ENCODE measurements around the gene EHD4.

EHD4 gene

DNA sequence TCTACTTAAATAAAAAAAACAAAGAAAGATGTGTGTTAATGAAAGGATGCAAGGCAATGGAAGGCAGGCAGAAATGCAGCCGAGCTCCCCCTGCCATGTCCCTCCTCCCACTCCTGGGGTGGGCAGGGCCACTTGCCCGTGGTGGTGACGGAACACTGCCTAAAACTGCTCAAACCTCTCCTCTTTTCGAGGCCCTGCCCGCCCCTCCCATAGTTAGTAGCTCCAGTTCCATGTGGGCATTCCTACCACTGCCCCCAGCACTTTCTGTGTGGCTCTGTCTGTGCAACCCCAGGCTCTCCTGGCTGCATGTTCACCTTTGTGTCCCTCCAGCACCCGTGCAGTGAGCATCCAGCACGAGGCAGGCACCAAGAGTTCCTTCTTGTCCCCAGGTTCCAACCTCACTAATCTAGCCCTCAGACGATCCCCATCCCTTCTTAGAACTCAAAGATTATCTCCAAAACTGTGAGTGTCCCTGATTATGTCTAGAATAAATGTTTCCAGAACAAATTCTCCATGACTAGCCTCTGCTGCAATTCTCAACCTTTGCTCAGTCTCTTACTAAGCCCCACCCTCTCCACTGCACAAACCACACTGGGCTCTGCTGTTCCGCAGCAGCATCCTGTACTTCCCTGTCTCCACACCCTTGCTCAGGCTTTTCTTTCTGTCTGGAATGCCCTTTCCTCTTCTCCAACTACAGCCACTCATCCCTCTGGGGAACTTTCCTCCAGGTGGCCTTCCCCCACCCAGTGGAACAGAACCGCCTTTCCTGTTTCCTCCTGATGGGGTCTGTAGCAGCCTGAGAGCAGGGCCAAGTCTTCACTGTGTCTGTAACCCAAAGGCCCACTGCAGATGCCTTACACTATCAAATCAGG, 45.9 kb downstream of the EHD4 start:
- Histone ChIP-seq H3K79me2 (ENCODE audit: low read length) (no peaks in the 10 kb centered on the region), H3K4me2 (ENCODE audit: low read length) (no peak overlapping the region), H3K9ac (ENCODE audit: low read length) (no peak overlapping the region), H3K36me3 (replicated peaks; ENCODE audit: low read depth, low read length) (peaks cover 32% of the 10 kb centered on the region), H3K27ac (ENCODE audit: low read length) (no peak overlapping the region), H2AFZ (ENCODE audit: low read depth, low read length) (no peak overlapping the region), H3K9me3 (ENCODE audit: insufficient read depth, low read length) (peaks cover 3% of the 10 kb centered on the region; the same call in 1 of the 2 replicates), H3K4me1 (ENCODE audit: low read length) (peaks cover 66% of the 10 kb centered on the region), H3K27me3 (ENCODE audit: low read depth, low read length) (no peaks in the 10 kb centered on the region), H4K20me1 (ENCODE audit: insufficient read depth, low read length) (peaks cover 50% of the 10 kb centered on the region), H3K4me3 (ENCODE audit: low read length) (no peak overlapping the region)
- TF ChIP-seq, protein P1, sequence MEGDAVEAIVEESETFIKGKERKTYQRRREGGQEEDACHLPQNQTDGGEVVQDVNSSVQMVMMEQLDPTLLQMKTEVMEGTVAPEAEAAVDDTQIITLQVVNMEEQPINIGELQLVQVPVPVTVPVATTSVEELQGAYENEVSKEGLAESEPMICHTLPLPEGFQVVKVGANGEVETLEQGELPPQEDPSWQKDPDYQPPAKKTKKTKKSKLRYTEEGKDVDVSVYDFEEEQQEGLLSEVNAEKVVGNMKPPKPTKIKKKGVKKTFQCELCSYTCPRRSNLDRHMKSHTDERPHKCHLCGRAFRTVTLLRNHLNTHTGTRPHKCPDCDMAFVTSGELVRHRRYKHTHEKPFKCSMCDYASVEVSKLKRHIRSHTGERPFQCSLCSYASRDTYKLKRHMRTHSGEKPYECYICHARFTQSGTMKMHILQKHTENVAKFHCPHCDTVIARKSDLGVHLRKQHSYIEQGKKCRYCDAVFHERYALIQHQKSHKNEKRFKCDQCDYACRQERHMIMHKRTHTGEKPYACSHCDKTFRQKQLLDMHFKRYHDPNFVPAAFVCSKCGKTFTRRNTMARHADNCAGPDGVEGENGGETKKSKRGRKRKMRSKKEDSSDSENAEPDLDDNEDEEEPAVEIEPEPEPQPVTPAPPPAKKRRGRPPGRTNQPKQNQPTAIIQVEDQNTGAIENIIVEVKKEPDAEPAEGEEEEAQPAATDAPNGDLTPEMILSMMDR (IDR thresholded peaks at IDR 0.05; ENCODE audit: low read depth, low read length), result no peak
- TF ChIP-seq EZH2phosphoT487 (IDR thresholded peaks at IDR 0.05; ENCODE audit: low read depth), result no peak

DNA sequence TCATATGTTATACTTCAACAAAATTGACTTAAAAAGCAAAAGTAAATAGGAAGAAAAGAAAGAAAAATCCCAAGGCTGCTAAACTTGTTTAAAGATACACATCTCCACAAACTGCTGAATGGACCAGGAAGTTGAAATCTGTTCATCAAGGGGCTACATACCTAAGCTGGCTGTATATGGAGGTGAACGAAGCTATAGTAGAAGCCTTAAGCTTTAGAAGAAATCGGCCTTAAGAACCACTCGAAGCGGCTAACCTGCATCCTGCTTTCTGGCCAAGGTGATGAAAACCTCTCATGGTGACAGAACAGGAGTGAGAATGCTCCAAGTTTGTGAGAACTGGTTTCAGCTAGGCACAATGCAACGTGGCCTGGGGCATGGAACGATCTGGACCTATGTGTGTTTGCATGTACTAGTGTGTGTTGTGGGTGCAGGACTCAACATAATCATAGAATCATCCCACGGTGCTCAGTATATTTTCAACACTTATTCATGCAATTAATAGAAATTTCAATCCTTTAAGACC, 47.2 kb downstream of the EHD4 start:
- H2AFZ ChIP-seq (ENCODE audit: low read depth, low read length), result no peak overlapping the region
- TF ChIP-seq, protein P1 (IDR thresholded peaks at IDR 0.05; ENCODE audit: low read depth, low read length), result no peak
- H3K4me2 ChIP-seq (ENCODE audit: low read length), result no peak overlapping the region
- H3K4me1 ChIP-seq (ENCODE audit: low read length), result peaks cover 57% of the 10 kb centered on the region
- peaks cover 31% of the 10 kb centered on the region for H3K36me3 ChIP-seq (replicated peaks; ENCODE audit: low read depth, low read length)
- peaks cover 43% of the 10 kb centered on the region for H4K20me1 ChIP-seq (ENCODE audit: insufficient read depth, low read length)
- no peaks in the 10 kb centered on the region for H3K79me2 ChIP-seq (ENCODE audit: low read length)
- H3K9me3 ChIP-seq (ENCODE audit: insufficient read depth, low read length), result peaks cover 3% of the 10 kb centered on the region; the same call in 1 of the 2 replicates
- no peaks in the 10 kb centered on the region for H3K27me3 ChIP-seq (ENCODE audit: low read depth, low read length)
- no peak overlapping the region for H3K4me3 ChIP-seq (ENCODE audit: low read length)
- no peak overlapping the region for H3K27ac ChIP-seq (ENCODE audit: low read length)
- no peak overlapping the region for H3K9ac ChIP-seq (ENCODE audit: low read length)

DNA sequence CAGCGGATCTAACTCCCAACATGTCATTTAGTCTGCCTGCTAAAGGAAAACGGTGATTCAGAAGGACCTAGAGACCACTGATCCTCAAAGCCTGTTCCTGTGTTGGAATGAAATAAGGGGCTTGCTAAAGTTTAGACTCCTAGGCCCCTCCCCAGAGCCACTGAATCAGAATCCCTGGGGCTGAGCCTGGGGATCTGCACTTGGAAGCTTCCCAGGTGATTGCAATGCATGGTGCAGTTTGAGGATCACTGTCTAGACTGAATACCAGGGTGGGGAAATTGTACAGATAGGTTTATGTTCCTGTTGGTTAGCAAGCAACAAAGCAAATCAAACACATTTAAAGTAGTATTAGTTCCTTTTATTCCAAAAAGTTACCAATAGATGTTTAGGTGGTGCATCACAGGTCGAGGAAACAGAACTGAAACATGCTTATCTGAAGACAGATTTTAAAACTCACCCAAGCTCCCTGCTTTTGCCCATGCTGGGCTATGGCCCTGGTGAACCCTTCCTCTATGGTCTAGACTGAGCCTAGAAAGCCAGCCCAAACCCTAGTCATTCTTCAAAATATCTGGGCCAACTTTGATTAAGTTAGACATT, 48.9 kb downstream of the EHD4 start:
- Histone ChIP-seq H3K9ac (ENCODE audit: low read length) (no peak overlapping the region), H3K4me2 (ENCODE audit: low read length) (peak overlapping the region; percentile 20; the same call in 1 of the 2 replicates), H3K79me2 (ENCODE audit: low read length) (no peaks in the 10 kb centered on the region), H3K27me3 (ENCODE audit: low read depth, low read length) (no peaks in the 10 kb centered on the region), H3K9me3 (ENCODE audit: insufficient read depth, low read length) (peaks cover 3% of the 10 kb centered on the region; the same call in 1 of the 2 replicates), H3K27ac (ENCODE audit: low read length) (no peak overlapping the region), H2AFZ (ENCODE audit: low read depth, low read length) (no peak overlapping the region), H3K4me3 (ENCODE audit: low read length) (no peak overlapping the region), H3K36me3 (replicated peaks; ENCODE audit: low read depth, low read length) (peaks cover 38% of the 10 kb centered on the region), H4K20me1 (ENCODE audit: insufficient read depth, low read length) (peaks cover 31% of the 10 kb centered on the region), H3K4me1 (ENCODE audit: low read length) (peaks cover 40% of the 10 kb centered on the region)
- TF ChIP-seq, protein P1 (IDR thresholded peaks at IDR 0.05; ENCODE audit: low read depth, low read length), result no peak
- no peak for TF ChIP-seq EZH2phosphoT487 (IDR thresholded peaks at IDR 0.05; ENCODE audit: low read depth)

DNA sequence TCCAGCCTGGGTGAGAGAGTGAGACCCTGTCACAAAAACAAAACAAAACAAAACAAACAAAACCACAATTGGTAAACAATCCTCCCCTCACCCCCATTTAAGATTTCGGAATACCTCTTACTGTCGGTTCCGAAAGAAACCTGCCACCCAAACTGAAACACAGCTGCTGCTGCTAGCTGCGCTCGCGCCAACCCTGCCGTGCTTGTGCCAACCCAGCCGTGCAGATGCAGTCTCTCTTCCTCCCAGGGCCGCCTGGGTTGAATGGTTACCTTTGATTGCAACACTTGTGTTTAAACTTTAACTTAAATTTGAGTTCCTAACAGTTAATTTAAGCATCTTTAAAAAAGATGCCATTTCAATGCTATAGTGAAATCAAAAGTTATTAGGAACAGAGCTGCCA, 50.0 kb downstream of the EHD4 start:
- TF ChIP-seq, protein P1 (IDR thresholded peaks at IDR 0.05; ENCODE audit: low read depth, low read length), result no peak
- no peak for TF ChIP-seq EZH2phosphoT487 (IDR thresholded peaks at IDR 0.05; ENCODE audit: low read depth)

More for the DNA sequence above, 50.0 kb downstream of the EHD4 start:
- no peak overlapping the region for H2AFZ ChIP-seq (ENCODE audit: low read depth, low read length)
- no peak overlapping the region for H3K9ac ChIP-seq (ENCODE audit: low read length)
- H3K4me1 ChIP-seq (ENCODE audit: low read length), result peaks cover 29% of the 10 kb centered on the region
- no peaks in the 10 kb centered on the region for H3K27me3 ChIP-seq (ENCODE audit: low read depth, low read length)
- H3K36me3 ChIP-seq (replicated peaks; ENCODE audit: low read depth, low read length), result peaks cover 41% of the 10 kb centered on the region
- H3K79me2 ChIP-seq (ENCODE audit: low read length), result no peaks in the 10 kb centered on the region
- H3K9me3 ChIP-seq (ENCODE audit: insufficient read depth, low read length), result peaks cover 3% of the 10 kb centered on the region; the same call in 1 of the 2 replicates
- H3K4me2 ChIP-seq (ENCODE audit: low read length), result no peak overlapping the region
- H3K27ac ChIP-seq (ENCODE audit: low read length), result no peak overlapping the region
- H4K20me1 ChIP-seq (ENCODE audit: insufficient read depth, low read length), result peaks cover 23% of the 10 kb centered on the region
- H3K4me3 ChIP-seq (ENCODE audit: low read length), result no peak overlapping the region
